H9 (cell line): ENCODE data around the gene MAN1A2. TPM values are rescaled to one million over a fixed set of nuclear protein-coding genes. Genes with fewer than 3 reads are reported as not detected.

ENCODE experiments used
- DNase-seq: peaks from one replicate; pipeline ENCODE4 v3.0.0-alpha.2; 2017
- H2AFZ ChIP-seq: one replicate; pipeline ENCODE4 v1.6.1; 2013; ENCODE audit warnings: mild to moderate bottlenecking, low read length, control low read depth, moderate library complexity
- H2AK5ac ChIP-seq: 2 replicates; pipeline ENCODE4 v1.6.1; 2013; ENCODE audit warnings: low read length, control low read depth, mixed read lengths; ENCODE audit not compliant: insufficient read length
- H2BK120ac ChIP-seq: one replicate; pipeline ENCODE4 v1.6.1; 2013; ENCODE audit warnings: low read depth, mild to moderate bottlenecking, low read length, control low read depth, inconsistent platforms; ENCODE audit not compliant: poor library complexity, severe bottlenecking
- H2BK12ac ChIP-seq: 2 replicates; pipeline ENCODE4 v1.6.1; 2013; ENCODE audit warnings: low read length, control low read depth, mixed read lengths, low read depth; ENCODE audit not compliant: insufficient read length
- H2BK15ac ChIP-seq: 2 replicates; pipeline ENCODE4 v1.6.1; 2013; ENCODE audit warnings: low read depth, low read length, control low read depth
- H2BK20ac ChIP-seq: one replicate; pipeline ENCODE4 v1.6.1; 2013; ENCODE audit warnings: low read depth, mild to moderate bottlenecking, low read length, control low read depth, inconsistent platforms; ENCODE audit not compliant: poor library complexity, severe bottlenecking
- H2BK5ac ChIP-seq: 2 replicates; pipeline ENCODE4 v1.6.1; 2013; ENCODE audit warnings: low read length, control low read depth, mixed read lengths; ENCODE audit not compliant: insufficient read length
- H3K14ac ChIP-seq: 2 replicates; pipeline ENCODE4 v1.6.1; 2013; ENCODE audit warnings: low read length, control low read depth; ENCODE audit not compliant: insufficient read depth
- H3K18ac ChIP-seq: 2 replicates; pipeline ENCODE4 v1.6.1; 2013; ENCODE audit warnings: low read depth, mild to moderate bottlenecking, mixed read lengths, low read length, control low read depth; ENCODE audit not compliant: insufficient read length
- H3K23ac ChIP-seq: 2 replicates; pipeline ENCODE4 v1.6.1; 2013; ENCODE audit warnings: low read length, control low read depth, mixed read lengths, low read depth; ENCODE audit not compliant: insufficient read length
- H3K23me2 ChIP-seq: 2 replicates; pipeline ENCODE4 v1.6.1; 2013; ENCODE audit warnings: low read depth, mild to moderate bottlenecking, mixed read lengths, low read length, control low read depth; ENCODE audit not compliant: insufficient read length, poor library complexity, severe bottlenecking
- H3K27ac ChIP-seq: 2 replicates; pipeline ENCODE4 v1.5.1; 2013; ENCODE audit warnings: low read length, control low read depth, mixed read lengths, low read depth; ENCODE audit not compliant: insufficient read length
- H3K27me3 ChIP-seq: 2 replicates; pipeline ENCODE4 v1.6.1; 2013; ENCODE audit warnings: low read length, control low read depth, inconsistent platforms; ENCODE audit not compliant: insufficient read depth
- H3K4ac ChIP-seq: 2 replicates; pipeline ENCODE4 v1.6.1; 2013; ENCODE audit warnings: low read depth, mild to moderate bottlenecking, control low read depth, inconsistent platforms, low read length, moderate library complexity
- H3K4me1 ChIP-seq: 2 replicates; pipeline ENCODE4 v1.6.1; 2013; ENCODE audit warnings: low read length, control low read depth, inconsistent platforms; ENCODE audit not compliant: insufficient read depth
- H3K4me2 ChIP-seq: 2 replicates; pipeline ENCODE4 v1.6.1; 2013; ENCODE audit warnings: low read length, control low read depth, mixed read lengths; ENCODE audit not compliant: insufficient read length, insufficient read depth
- H3K56ac ChIP-seq: 2 replicates; pipeline ENCODE4 v1.6.1; 2013; ENCODE audit warnings: low read depth, mild to moderate bottlenecking, mixed read lengths, low read length, control low read depth; ENCODE audit not compliant: insufficient read length
- H3K79me1 ChIP-seq: 2 replicates; pipeline ENCODE4 v1.6.1; 2013; ENCODE audit warnings: low read depth, mild to moderate bottlenecking, moderate library complexity, low read length, control low read depth, inconsistent platforms; ENCODE audit not compliant: insufficient read depth, poor library complexity, severe bottlenecking
- H3K79me2 ChIP-seq: 2 replicates; pipeline ENCODE4 v1.6.1; 2013; ENCODE audit warnings: low read length, control low read depth, inconsistent platforms; ENCODE audit not compliant: insufficient read depth
- H3K9ac ChIP-seq: 2 replicates; pipeline ENCODE4 v1.6.1; 2013; ENCODE audit warnings: low read length, control low read depth, mixed read lengths; ENCODE audit not compliant: insufficient read length; ENCODE audit errors: extremely low read depth
- H3K9me3 ChIP-seq: one replicate; pipeline ENCODE4 v1.6.1; 2013; ENCODE audit warnings: low read depth, low read length, inconsistent platforms; ENCODE audit not compliant: control insufficient read depth
- H3T11ph ChIP-seq: one replicate; pipeline ENCODE4 v1.6.1; 2013; ENCODE audit warnings: mild to moderate bottlenecking, low read length, control low read depth, inconsistent platforms
- H4K20me1 ChIP-seq: one replicate; pipeline ENCODE4 v1.6.1; 2013; ENCODE audit not compliant: control insufficient read depth, insufficient read length, insufficient read depth
- H4K5ac ChIP-seq: 2 replicates; pipeline ENCODE4 v1.6.1; 2013; ENCODE audit warnings: low read depth, mild to moderate bottlenecking, mixed read lengths, low read length, control low read depth; ENCODE audit not compliant: insufficient read length
- H4K8ac ChIP-seq: replicated peaks from 2 replicates; pipeline ENCODE4 v1.6.1; 2013; ENCODE audit warnings: low read length, control low read depth, mixed read lengths, low read depth; ENCODE audit not compliant: insufficient read length
- H4K91ac ChIP-seq: 2 replicates; pipeline ENCODE4 v1.6.1; 2013; ENCODE audit warnings: low read depth, mild to moderate bottlenecking, moderate library complexity, mixed read lengths, low read length, control low read depth; ENCODE audit not compliant: insufficient read length
- H3K27ac Mint-ChIP-seq, 3 experiments: 2 replicates in 2 of 3; 3 replicates in 1 of 3; pipeline ENCODE4 v1.8.0; 2020 to 2021; ENCODE audit warnings: mixed read lengths in 3 of 3, mild to moderate bottlenecking in 1 of 3, moderate library complexity in 1 of 3
- H3K27me3 Mint-ChIP-seq: 2 replicates; pipeline ENCODE4 v1.8.0; 2021; ENCODE audit warnings: low read depth, mild to moderate bottlenecking, moderate library complexity, mixed read lengths
- H3K36me3 Mint-ChIP-seq, 3 experiments: 2 replicates in 2 of 3; 3 replicates in 1 of 3; pipeline ENCODE4 v1.8.0; 2020 to 2021; ENCODE audit warnings: low read depth in 3 of 3, mixed read lengths in 3 of 3; ENCODE audit not compliant: insufficient read depth in 1 of 3
- H3K4me1 Mint-ChIP-seq, 2 experiments: 2 replicates each; pipeline ENCODE4 v1.8.0; 2020; ENCODE audit warnings: mixed read lengths in 2 of 2
- H3K4me3 Mint-ChIP-seq, 2 experiments: 2 replicates in 1 of 2; 3 replicates in 1 of 2; pipeline ENCODE4 v1.8.0; 2020 to 2021; ENCODE audit warnings: mild to moderate bottlenecking in 2 of 2, mixed read lengths in 2 of 2, moderate library complexity in 1 of 2
- H3K9me3 Mint-ChIP-seq, 2 experiments: 2 replicates in 1 of 2; 3 replicates in 1 of 2; pipeline ENCODE4 v1.8.0; 2020; ENCODE audit warnings: mild to moderate bottlenecking in 2 of 2, mixed read lengths in 2 of 2, moderate library complexity in 1 of 2
- CTCF ChIP-seq: fragments of 200-600 bp; sonication (generic); conservative IDR thresholded peaks from 3 replicates; pipeline ENCODE4 v1.8.0; 2021; ENCODE audit warnings: antibody characterized with exemption, mild to moderate bottlenecking
- WGBS: extraction: QIAGEN DNeasy Blood & Tissue Kit; methylation state at CpG from one replicate; pipeline ENCODE4 v1.1.7; 2013; ENCODE audit warnings: missing lambda C conversion rate, low lambda C conversion rate, mixed read lengths; ENCODE audit not compliant: insufficient read length; ENCODE audit errors: extremely low coverage; 5-methylcytosine and 5-hydroxymethylcytosine counted together
- total RNA-seq: library from RNA; stranded (reverse); gene quantifications from 2 replicates; pipeline ENCODE4 v1.2.1, GENCODE V29; 2021

The MAN1A2 gene
- total RNA-seq, 1 experiment from 2014 or later = 24.0 TPM

GRCh38 chr1:117362986-117363385 is 4.3 kb upstream of the MAN1A2 start:
- no peak overlapping the region for H2BK5ac ChIP-seq
- TF ChIP-seq CTCF = no peak
- Mint-ChIP-seq H3K27me3 (peaks cover 7% of the 10 kb centered on the region), H3K27ac (no peak overlapping the region), H3K4me3 (no peak overlapping the region), H3K36me3 (peaks cover 0 to 14% (median 0%) of the 10 kb centered on the region in 3 experiments; a peak in 3 of 7 replicates), H3K9me3 (peaks cover 4 to 5% of the 10 kb centered on the region in 2 experiments; a peak in 2 of 5 replicates), H3K4me1 (peaks cover 28 to 34% of the 10 kb centered on the region in 2 experiments)
- DNase-seq = no peak
- no peaks in the 10 kb centered on the region for H3K79me1 ChIP-seq
- no peak overlapping the region for H3K9ac ChIP-seq
- H3K27ac ChIP-seq = no peak overlapping the region
- H4K8ac ChIP-seq = no peak overlapping the region
- no peak overlapping the region for H3K23ac ChIP-seq
- peaks cover 14% of the 10 kb centered on the region for H3K23me2 ChIP-seq
- no peak overlapping the region for H2BK12ac ChIP-seq
- H3K9me3 ChIP-seq = no peaks in the 10 kb centered on the region
- no peak overlapping the region for H3K4ac ChIP-seq
- H3K79me2 ChIP-seq = no peaks in the 10 kb centered on the region
- H3K27me3 ChIP-seq = no peaks in the 10 kb centered on the region; the same call in 1 of the 2 replicates
- no peak overlapping the region for H2BK15ac ChIP-seq
- no peak overlapping the region for H2AK5ac ChIP-seq
- no peak overlapping the region for H4K91ac ChIP-seq
- H2BK20ac ChIP-seq = no peak overlapping the region
- H4K5ac ChIP-seq = no peak overlapping the region
- no peak overlapping the region for H3K14ac ChIP-seq
- H3K18ac ChIP-seq = no peak overlapping the region
- peaks cover 5% of the 10 kb centered on the region; the same call in 1 of the 2 replicates for H3K4me1 ChIP-seq
- H4K20me1 ChIP-seq = no peaks in the 10 kb centered on the region
- no peak overlapping the region for H3T11ph ChIP-seq
- no peak overlapping the region for H3K4me2 ChIP-seq
- no peak overlapping the region for H2BK120ac ChIP-seq
- no peak overlapping the region for H2AFZ ChIP-seq
- H3K56ac ChIP-seq = no peak overlapping the region
- WGBS = no CpG with 5 or more reads among the region's 1 CpG
